HG02981 (cell line): ENCODE results near the gene KCNIP1.

ENCODE experiments used
- ATAC-seq: cut with Tn5 transposase; IDR thresholded peaks from one replicate; pipeline ENCODE4 v1.9.1; 2021; ENCODE audit warnings: mild to moderate bottlenecking, moderate library complexity; ENCODE audit not compliant: unreplicated experiment

Gene KCNIP1

DNA sequence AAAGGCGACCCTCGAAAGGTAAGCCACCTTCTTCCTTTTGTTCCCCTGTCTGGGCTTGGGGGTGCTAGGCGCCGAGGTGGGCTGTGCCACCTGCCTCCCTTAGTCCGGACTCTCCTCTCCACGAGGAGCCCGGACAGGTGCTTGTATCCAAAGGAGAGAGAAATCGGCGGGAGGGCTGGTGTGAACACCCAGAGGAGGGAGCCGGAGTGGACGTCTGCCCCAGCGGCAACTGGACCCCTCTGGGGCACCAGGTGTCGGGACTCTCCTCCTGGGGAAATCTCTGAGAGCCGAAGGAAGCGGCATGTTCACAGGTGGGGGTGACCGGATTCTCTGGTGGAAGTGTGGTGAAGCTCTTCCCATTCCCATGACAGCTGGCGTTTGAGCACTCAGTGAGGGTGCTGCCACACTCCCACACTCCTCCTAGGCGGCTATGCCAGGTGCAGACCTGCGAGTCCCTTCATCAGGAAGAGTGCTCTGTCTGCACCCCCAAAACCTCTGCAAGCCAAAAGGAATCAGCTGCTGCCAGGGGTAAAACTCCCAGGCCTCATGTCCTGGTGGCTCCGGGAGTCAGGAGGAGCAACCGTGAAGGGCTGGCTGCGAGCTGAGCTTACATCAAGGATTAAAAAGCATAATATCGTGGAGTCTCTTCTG is 921 bp downstream of the KCNIP1 start:
- no peak for ATAC-seq

DNA sequence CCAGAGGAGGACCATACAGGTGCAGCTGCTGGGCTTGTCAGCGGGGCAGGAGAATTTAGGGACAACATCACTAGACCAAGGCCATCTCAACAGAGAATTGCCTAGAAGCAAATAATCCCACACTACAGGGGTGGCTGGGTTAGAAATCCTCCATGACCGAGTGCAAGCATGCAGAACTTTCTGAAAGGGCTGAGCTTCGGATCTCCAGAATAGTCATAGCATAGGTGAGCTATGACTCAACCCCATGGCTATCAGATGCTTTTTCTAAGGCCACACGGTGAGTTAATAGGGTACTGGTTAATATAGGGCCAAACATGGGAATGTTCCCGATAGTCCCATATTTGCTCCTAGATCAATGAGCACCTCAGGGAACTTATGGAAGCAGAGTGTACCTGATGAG is 4.2 kb downstream of the KCNIP1 start:
- ATAC-seq, result peak; percentile 34

- no peak for ATAC-seq
Observed at GRCh38 chr5:170508660-170509347, 5.0 kb downstream of the KCNIP1 start.

DNA sequence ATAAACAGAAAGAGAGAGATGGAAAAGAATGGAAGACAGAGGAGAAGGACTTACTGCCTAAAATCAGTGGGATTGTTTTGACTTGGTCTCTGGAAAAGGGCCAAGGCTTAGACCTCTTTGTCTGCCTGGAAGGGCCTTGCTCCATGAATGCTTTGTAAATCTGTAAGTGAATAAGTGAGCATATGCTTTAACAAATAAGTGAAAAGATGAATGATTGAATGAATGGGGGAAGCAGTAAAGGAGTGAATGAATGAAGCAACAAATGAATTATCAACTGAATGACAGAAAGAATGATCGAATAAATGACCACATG is 5.5 kb downstream of the KCNIP1 start:
- ATAC-seq, result no peak

GRCh38 chr5:170510126-170510525 is 6.3 kb downstream of the KCNIP1 start:
- ATAC-seq, result no peak

- ATAC-seq, result no peak
Observed at GRCh38 chr5:170510559-170510958, 6.7 kb downstream of the KCNIP1 start.

- ATAC-seq, result no peak
Observed at GRCh38 chr5:170511551-170512258, 7.9 kb downstream of the KCNIP1 start.

- no peak for ATAC-seq
Observed at GRCh38 chr5:170513856-170514525, 10.2 kb downstream of the KCNIP1 start.

- ATAC-seq, result no peak
Observed at GRCh38 chr5:170517411-170517810, 13.6 kb downstream of the KCNIP1 start.

DNA sequence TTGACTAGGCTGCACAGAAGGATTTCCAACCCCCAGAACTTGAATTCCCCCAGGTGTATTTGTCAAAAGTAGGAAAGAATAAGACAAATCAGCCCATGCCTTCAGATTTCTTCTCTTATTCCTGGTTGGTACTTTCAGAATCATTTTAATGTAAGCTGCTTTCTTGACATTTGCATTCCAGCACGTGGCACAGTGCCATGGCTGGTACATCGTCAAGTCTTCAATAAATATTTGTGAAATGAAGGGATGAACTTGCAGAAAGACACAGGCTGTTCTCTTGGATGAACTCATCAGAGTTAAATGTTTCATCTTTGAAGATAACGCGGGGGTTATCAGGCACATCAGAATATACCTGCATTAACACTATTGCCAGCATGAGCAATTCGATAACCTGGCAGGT is 14.5 kb downstream of the KCNIP1 start:
- no peak for ATAC-seq

GRCh38 chr5:170519549-170519948 is 15.7 kb downstream of the KCNIP1 start:
- ATAC-seq, result no peak

GRCh38 chr5:170520372-170520771 is 16.6 kb downstream of the KCNIP1 start:
- no peak for ATAC-seq

- ATAC-seq, result no peak
Observed at GRCh38 chr5:170522211-170523141, 18.7 kb downstream of the KCNIP1 start.

DNA sequence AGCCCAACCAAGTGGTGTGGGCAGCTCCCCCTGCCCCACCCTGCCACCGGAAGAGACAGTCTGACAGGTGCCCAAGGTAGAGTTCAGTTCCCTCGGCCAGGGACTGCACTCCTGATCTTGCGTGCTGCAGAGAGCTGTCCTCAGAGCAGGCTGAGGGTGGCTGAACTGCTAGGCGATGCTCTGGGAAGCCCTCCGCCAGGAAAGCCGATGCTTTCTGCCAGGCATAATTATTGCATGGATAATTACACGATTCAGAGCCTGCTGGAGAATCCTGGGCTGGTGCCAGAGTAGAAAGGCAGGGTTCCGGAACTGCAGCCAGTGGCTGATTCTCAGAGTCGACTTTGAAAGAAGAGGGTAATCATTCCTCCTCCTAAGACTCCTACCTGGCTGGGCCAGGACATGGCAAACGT is 19.3 kb downstream of the KCNIP1 start:
- ATAC-seq, result no peak

DNA sequence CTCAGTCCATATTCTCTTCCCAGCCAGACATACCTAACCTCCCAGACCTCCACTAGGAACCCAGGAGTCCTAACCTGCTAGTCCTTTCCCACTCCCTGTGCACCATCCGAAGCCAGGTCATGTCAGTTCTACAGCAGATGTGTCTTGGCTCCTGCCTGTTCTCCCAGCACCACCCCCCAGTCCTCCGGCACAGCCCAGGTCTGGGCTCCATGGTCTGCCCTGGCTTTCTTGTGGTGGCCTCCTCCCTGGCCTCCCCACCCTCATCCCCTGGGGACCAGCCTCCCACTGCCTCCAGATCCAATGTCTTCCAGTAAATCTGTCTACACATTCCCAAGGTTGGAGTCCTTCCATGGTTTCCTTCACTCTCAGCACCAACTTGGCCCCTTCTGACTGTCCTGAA is 20.0 kb downstream of the KCNIP1 start:
- ATAC-seq, result no peak

DNA sequence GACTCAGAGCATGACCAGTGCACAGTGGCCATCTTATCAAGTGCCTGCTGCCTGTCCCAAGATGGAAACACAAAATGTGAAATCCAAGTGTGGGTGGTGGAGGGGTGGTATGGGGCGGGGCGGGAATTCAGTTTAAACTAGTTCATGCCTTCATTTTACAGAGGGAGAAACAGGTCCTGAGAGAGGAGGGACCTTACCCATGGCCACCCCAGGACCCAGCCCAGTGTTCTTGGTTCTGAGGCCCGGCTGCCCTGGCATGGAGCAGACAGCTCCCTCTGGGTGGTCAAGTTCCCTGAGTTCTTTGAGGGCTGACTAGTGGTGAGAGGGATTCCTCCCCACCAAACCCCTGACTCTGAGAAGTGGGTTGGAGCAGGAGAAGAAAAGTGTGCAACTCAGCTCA is 20.8 kb downstream of the KCNIP1 start:
- no peak for ATAC-seq

DNA sequence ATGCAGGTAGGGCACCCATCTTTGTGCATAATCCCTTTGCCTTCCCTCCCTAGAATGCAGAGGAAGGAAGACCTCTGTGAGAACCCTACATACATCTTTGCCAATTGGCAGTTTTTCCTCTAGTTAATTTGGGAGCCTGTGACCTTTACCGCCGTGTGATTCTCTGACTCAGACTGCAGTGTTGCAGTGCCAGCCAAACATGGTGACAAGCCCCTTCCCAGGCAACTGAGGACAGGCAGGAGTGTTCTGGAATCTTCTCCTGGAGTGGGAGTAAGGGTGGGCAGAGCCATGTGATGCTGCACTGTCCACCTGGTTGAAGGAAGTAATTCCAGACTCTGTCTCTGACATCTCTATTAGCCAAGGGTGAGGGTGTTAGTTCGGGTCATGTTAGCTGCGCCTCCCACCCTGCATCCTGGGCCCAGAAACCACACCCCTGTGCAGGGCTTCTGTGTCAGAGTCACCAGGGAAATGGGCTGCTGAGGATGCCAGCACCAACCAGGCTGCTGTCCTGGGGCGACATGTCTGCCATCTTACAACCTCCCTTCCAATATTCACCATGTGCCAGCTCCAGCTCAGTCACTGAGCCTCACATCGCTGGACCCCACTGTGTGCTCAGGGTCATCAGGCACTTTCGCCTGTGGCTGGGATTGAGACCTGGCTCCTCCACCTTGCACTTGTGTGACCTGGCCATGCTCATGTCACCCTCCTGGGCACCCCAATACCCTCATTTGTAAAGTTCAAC is 21.8 kb downstream of the KCNIP1 start:
- ATAC-seq, result no peak

- ATAC-seq, result no peak
Observed at GRCh38 chr5:170527991-170528390, 24.2 kb downstream of the KCNIP1 start.

- ATAC-seq, result no peak
Observed at GRCh38 chr5:170528976-170529375, 25.2 kb downstream of the KCNIP1 start.

DNA sequence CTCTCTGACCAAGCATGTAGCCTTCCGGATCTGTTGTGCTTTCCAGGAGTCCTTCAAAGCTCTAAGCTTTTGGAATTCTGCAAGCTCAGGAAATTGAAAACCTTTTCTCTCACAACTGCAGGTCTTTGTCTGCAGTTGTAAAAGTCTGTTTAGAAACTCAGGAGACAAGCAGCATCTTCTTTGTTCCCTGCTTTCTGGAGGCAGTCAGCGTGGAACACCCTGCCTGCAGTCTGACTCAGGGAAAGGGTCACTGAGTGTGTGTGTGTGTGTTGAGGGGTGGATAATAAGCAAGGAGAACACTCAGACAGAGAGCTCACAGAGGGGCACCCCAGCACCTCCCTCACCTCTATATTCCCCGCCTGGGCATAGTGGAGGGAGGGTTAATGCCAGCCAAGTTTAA is 29.1 kb downstream of the KCNIP1 start:
- no peak for ATAC-seq
